Neural progenitor cell (in vitro differentiated cells): ENCODE data around the gene TK2.

Experiments used
- EZH2 ChIP-seq: fragments of 200-600 bp; sonication (generic); IDR thresholded peaks from 2 replicates; pipeline ENCODE4 v1.6.1; 2017; ENCODE audit warnings: antibody characterized with exemption, mild to moderate bottlenecking, moderate library complexity
- EZH2phosphoT487 ChIP-seq: fragments of 200-600 bp; sonication (generic); IDR thresholded peaks from 2 replicates; pipeline ENCODE4 v1.6.1; 2017; ENCODE audit warnings: antibody characterized with exemption
- TF ChIP-seq, protein P1 (sequence below): fragments of 200-600 bp; sonication (generic); IDR thresholded peaks from 2 replicates; pipeline ENCODE4 v1.5.1; 2017; ENCODE audit warnings: antibody characterized with exemption, mild to moderate bottlenecking

- TF ChIP-seq, protein P1, sequence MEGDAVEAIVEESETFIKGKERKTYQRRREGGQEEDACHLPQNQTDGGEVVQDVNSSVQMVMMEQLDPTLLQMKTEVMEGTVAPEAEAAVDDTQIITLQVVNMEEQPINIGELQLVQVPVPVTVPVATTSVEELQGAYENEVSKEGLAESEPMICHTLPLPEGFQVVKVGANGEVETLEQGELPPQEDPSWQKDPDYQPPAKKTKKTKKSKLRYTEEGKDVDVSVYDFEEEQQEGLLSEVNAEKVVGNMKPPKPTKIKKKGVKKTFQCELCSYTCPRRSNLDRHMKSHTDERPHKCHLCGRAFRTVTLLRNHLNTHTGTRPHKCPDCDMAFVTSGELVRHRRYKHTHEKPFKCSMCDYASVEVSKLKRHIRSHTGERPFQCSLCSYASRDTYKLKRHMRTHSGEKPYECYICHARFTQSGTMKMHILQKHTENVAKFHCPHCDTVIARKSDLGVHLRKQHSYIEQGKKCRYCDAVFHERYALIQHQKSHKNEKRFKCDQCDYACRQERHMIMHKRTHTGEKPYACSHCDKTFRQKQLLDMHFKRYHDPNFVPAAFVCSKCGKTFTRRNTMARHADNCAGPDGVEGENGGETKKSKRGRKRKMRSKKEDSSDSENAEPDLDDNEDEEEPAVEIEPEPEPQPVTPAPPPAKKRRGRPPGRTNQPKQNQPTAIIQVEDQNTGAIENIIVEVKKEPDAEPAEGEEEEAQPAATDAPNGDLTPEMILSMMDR: no peak
- TF ChIP-seq EZH2 (no peak), EZH2phosphoT487 (no peak)
Observed at GRCh38 chr16:66562986-66563385, 13.1 kb upstream of the TK2 start.
